GM19240 (cell line): Measurements from ENCODE around the gene NDUFAF4.
"Not testable (repeated sequence)": the region's sequence is repeated elsewhere in the genome, so short reads cannot be mapped to it uniquely, and the experiment has no call there.

ENCODE experiments used
- DNase-seq: peaks from one replicate; pipeline ENCODE4 v3.0.0; 2011; ENCODE audit warnings: low spot score; ENCODE audit not compliant: insufficient read length

The NDUFAF4 gene

GRCh38 chr6:96899451-96899998 lies 1.8 kb upstream of the NDUFAF4 start:
- DNase-seq: no peak

DNA sequence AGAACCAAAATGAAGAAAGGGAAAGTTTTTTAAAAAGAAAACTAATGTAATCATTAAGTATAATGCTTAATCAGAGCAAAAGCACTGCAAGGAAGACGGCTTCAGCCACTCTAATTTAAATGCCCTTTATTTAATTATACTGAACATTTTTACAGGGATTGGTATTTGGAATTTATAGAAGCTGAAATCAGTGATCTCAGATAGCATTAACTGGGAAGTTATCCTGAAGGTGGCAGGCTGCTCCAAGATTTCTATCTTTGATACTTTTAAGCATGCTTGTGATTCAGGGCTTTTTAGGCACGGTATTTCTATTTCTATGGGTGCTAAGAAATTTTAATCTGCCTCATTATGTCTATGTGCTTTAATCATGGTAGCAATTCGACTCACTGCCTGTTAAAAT lies 1.3 kb upstream of the NDUFAF4 start:
- no peak for DNase-seq

GRCh38 chr6:96898241-96898851 lies 655 bp upstream of the NDUFAF4 start:
- DNase-seq: no peak

DNA sequence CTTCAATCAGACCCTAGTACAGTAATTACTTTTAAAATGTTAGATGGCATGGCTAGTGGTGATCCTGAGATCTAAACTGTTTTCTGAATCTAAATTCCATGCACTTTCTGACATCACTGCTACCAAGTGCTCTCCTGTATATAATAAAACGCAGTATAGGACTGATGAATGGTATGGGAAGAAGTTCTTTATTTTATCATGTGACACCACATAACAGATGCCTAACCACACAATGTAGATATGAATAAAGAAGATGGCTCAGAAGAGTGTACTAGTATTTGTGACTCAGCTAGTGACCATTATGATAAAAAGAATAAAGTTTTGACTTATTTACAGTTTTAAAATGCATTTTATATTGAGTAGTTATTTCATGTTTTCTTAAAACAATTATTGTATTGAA lies 8.5 kb downstream of the NDUFAF4 start:
- DNase-seq: no peak

DNA sequence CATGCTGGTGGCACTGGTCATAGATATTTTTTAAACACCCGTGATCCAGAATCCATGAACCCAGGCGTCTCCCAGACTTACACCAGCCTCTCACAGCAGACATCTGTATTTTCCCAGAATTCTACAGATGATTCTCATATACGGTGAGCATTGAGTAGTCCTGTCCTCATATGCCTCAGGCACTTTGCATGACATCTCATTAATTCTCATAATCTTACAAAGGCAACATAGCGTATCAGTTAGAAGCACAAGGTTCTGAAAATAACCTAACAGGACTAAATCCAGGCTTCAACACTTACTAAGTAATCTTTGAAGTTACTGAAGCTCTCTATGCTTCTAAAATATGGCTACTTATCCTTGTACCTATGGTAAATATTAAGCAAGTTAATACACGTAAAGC lies 8.9 kb downstream of the NDUFAF4 start:
- DNase-seq: no peak

DNA sequence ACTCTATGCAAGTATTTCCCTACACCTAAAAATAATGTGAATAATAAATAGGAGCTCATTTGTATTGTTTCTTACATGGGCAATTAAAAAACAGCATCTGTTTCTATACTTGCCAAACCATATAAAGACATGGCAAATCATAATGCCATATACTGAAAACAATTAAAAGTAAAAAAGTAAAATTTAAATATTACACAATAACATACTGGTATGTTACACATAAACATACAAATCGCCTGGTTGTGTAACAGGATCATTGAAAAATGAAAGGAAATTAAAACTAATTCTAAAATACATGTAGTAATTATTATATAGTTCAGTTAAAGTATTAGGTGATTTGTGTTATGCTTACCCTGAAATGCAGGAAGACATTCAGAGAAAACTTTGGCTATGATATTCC lies 11.2 kb downstream of the NDUFAF4 start:
- no peak for DNase-seq

- DNase-seq: not testable (repeated sequence)
These were observed 12.5 kb downstream of the NDUFAF4 start for GRCh38 chr6:96885187-96885631.

GRCh38 chr6:96878143-96878542 lies 19.5 kb downstream of the NDUFAF4 start:
- DNase-seq: no peak

DNA sequence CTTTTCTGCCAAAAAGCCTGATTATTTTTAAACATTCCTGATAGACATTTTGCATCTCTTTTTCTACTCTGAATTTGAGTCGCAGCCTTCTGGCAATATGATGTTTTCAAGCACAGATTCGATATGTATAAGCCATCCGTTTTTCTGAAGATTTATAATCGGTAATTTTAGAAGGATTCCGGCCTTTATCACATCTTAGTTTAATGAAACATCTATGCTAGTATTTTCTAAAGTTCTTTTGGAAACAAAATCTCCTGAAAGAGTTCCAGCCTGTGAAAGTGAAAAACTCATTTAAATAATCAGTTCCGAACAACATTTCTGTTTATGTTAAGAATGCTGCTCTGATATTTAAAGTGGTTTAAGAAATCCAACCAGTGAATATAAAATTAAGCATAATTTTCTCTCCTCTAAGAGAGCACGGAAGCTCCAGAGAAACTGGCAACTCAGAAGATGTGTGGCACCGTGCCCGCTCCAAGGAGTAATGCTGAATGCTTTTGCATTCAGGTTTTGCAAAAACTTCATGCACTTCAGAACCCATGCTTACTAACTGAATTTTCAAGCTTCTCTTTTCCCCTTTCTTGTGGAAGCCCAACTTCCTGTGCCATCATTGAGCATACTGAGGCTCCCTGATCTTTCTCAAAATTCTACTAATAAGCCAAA lies 20.7 kb downstream of the NDUFAF4 start:
- no peak for DNase-seq

DNA sequence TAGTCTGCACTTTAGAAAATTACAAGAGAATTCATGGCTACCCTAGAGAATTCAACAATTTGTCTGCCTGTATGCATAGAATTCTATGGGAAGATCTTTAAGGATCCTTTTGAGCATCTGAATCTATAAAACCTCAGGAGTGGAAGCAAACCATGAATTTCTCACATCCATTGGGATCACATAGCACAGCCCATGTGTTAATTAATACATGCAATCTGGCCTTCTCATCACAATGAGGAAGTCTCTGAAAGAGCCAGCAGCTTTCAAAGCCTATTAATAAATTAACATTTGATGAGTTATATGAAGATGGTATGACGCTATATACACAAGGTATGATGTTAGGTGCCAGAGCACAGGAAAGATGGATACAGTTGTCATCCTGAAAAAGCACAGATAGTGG lies 24.7 kb downstream of the NDUFAF4 start:
- no peak for DNase-seq

- DNase-seq: no peak
These were observed 32.7 kb downstream of the NDUFAF4 start for GRCh38 chr6:96865055-96865405.

GRCh38 chr6:96864216-96865054 lies 33.3 kb downstream of the NDUFAF4 start:
- DNase-seq: no peak

GRCh38 chr6:96862560-96862959 lies 35.1 kb downstream of the NDUFAF4 start:
- DNase-seq: no peak

GRCh38 chr6:96861588-96861987 lies 36.1 kb downstream of the NDUFAF4 start:
- DNase-seq: no peak

DNA sequence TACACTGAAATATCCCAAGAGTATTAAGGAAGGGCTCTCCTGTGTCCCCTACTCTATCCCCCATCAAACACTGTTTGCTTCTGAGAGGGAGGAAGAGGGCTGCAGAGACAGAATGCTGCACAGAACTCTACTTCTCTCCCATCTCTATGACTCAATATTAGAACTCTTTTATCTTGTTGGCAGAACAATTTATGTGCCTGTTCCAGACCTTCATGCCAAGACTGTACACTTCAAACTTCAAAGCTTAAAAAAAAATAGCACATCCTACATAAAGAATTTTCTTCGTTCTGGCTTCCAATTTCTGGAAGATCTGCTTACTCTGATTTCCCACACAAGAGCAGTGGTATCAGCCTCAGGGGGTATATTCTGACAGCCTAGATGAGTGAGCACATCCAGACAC lies 40.8 kb downstream of the NDUFAF4 start:
- DNase-seq: no peak

DNA sequence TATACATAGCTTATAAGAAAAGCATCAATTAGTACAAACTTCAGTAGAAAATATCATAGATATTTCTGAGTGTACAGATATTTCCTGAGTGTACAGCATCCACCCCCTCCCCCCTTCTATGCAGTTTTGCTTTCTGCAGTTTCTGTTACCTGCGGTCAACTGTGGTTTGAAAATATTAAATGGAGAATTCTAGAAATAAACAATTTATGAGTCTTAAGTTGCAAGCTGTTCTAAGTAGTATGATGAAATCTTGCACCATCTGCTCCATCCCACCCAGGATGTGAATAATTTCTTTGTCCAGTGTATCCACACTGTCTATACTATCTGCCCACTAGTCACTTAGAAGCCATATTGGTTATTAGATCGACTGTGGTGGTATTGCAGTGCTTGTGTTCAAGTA lies 44.6 kb downstream of the NDUFAF4 start:
- DNase-seq: no peak

GRCh38 chr6:96852605-96853004 lies 45.1 kb downstream of the NDUFAF4 start:
- no peak for DNase-seq

DNA sequence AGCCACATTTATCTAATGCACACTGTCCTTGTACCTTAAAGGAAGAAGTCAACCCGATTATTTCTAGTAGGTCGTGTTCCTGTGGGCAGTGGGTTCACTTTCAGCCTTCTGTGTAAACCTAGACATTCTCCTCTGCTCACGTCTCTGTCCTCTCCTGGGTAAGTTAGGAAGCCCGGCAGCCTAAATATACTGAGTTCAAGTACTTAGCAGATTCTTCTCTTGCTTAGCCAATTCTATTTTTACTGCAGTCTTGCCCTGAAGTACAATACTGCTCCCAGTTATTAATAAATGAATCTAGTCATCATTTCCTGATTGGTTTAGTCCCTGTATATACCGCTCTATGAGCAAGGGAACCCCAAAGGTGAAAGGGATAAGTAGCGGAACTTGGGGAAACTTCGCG lies 45.8 kb downstream of the NDUFAF4 start:
- no peak for DNase-seq

DNA sequence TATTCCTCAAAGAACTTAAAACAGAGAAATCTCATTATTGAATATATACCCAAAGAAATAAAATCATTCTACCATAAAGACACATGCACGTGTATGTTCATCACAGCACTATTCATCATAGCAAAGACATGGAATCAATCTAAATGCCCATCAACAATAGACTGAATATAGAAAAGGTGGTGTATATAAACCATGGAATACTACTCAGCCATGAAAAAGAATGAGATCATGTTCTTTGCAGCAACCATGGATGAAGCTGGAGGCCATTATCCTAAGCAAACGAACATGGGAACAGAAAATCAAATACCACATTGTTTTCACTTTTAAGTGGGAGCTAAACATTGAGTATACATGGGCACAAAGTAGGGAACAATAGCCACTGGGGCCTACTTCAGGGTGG lies 48.1 kb downstream of the NDUFAF4 start:
- no peak for DNase-seq

GRCh38 chr6:96844530-96844929 lies 53.2 kb downstream of the NDUFAF4 start:
- DNase-seq: no peak

DNA sequence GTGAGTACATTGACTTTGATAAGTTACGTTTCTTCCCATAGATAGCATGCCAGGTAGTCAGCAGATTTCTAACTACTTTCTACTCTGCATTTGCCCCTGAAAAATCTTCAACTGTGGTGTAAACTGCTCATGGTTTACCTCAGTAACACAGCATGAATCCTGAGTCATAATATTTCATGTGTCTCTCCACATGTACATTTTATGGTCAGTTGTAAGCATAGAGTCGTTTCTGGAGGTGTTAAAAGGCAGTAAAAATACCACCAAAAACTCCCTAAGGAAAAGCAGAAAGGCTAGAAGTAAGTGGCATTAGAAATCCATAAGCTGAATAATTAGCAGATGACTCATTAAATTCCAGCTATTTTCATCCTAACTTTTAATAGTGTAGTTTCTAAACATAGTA lies 56.3 kb downstream of the NDUFAF4 start:
- no peak for DNase-seq
